ENCODE data around the gene SOX8.

The SOX8 gene

GRCh38 chr16:943971-944370, 37.6 kb upstream of the SOX8 start:
- no peaks in the 10 kb centered on the region for H3K9me3 ChIP-seq (ENCODE audit: control insufficient read depth, insufficient read depth, low read depth, low read length)
- CTCF ChIA-PET, result no interaction called here
- no peaks in the 10 kb centered on the region for H3K4me1 ChIP-seq (ENCODE audit: control insufficient read depth, insufficient read depth, low read length)
- H3K4me3 ChIP-seq (ENCODE audit: low read depth, low read length), result no peak overlapping the region
- H3K36me3 ChIP-seq (ENCODE audit: control insufficient read depth in 2 of 2, insufficient read depth in 1 of 2, low read length in 2 of 2), result no peaks in the 10 kb centered on the region; a peak in 1 of 3 replicates
- POLR2A ChIA-PET, result no interaction called here
- H3K27ac ChIP-seq (ENCODE audit: extremely low read depth, low read depth, low read length), result no peak overlapping the region
- no peak for TF ChIP-seq ZNF626 (tag by site-specific recombination; IDR thresholded peaks at IDR 0.05)
- TF ChIP-seq INSM2 (tag by site-specific recombination; IDR thresholded peaks at IDR 0.05), result no peak
- TF ChIP-seq ZNF2 (tag by site-specific recombination; IDR thresholded peaks at IDR 0.05), result no peak
- no peak for TF ChIP-seq ZBTB8A (tag by site-specific recombination; IDR thresholded peaks at IDR 0.05)
- TF ChIP-seq SCRT2 (tag by site-specific recombination; IDR thresholded peaks at IDR 0.05), result no peak
- TF ChIP-seq OVOL3 (tag by site-specific recombination; IDR thresholded peaks at IDR 0.05), result no peak
- TF ChIP-seq ZBTB6 (tag by site-specific recombination; IDR thresholded peaks at IDR 0.05), result no peak
- TF ChIP-seq SP7 (tag by site-specific recombination; IDR thresholded peaks at IDR 0.05), result no peak
- no peak for TF ChIP-seq ZNF155 (tag by site-specific recombination; IDR thresholded peaks at IDR 0.05)
- no peak for TF ChIP-seq BCL11B (tag by site-specific recombination; IDR thresholded peaks at IDR 0.05; ENCODE audit: low read depth)
- no peak for TF ChIP-seq ZNF23 (tag by site-specific recombination; IDR thresholded peaks at IDR 0.05; ENCODE audit: borderline replicate concordance)
- no peak for TF ChIP-seq FEZF1 (tag by site-specific recombination; IDR thresholded peaks at IDR 0.05)

- no peaks in the 10 kb centered on the region; a peak in 1 of 3 replicates for H3K36me3 ChIP-seq (ENCODE audit: control insufficient read depth in 2 of 2, insufficient read depth in 1 of 2, low read length in 2 of 2)
- POLR2A ChIA-PET, result no interaction called here
These were observed 36.1 kb upstream of the SOX8 start for GRCh38 chr16:945271-946047.

More at GRCh38 chr16:945271-946047, 36.1 kb upstream of the SOX8 start:
- CTCF ChIA-PET, result no interaction called here
- TF ChIP-seq ZNF202 (tag by site-specific recombination; IDR thresholded peaks at IDR 0.05; ENCODE audit: borderline replicate concordance), result no peak
- no peak for TF ChIP-seq ELK4 (IDR thresholded peaks at IDR 0.05; ENCODE audit: borderline replicate concordance, low read depth, low read length)
- TF ChIP-seq ZNF416 (tag by site-specific recombination; IDR thresholded peaks at IDR 0.05), result no peak
- TF ChIP-seq GFI1B (tag by site-specific recombination; IDR thresholded peaks at IDR 0.05), result no peak
- no peak for TF ChIP-seq KLF8 (tag by site-specific recombination; IDR thresholded peaks at IDR 0.05)
- TF ChIP-seq PRDM10 (tag by site-specific recombination; IDR thresholded peaks at IDR 0.05), result no peak
- TF ChIP-seq ZNF596 (tag by site-specific recombination; IDR thresholded peaks at IDR 0.05), result no peak
- TF ChIP-seq ZNF521 (tag by site-specific recombination; IDR thresholded peaks at IDR 0.05), result no peak
- TF ChIP-seq WT1 (tag by site-specific recombination; IDR thresholded peaks at IDR 0.05), result no peak
- no peak for TF ChIP-seq ZNF473 (tag by site-specific recombination; IDR thresholded peaks at IDR 0.05)
- no peak for TF ChIP-seq ZNF645 (tag by site-specific recombination; IDR thresholded peaks at IDR 0.05)
- no peak for TF ChIP-seq ZXDB (tag by site-specific recombination; IDR thresholded peaks at IDR 0.05)
- TF ChIP-seq ZNF391 (tag by site-specific recombination; IDR thresholded peaks at IDR 0.05; ENCODE audit: borderline replicate concordance, low read depth), result no peak
- Histone ChIP-seq H3K4me1 (ENCODE audit: control insufficient read depth, insufficient read depth, low read length) (no peaks in the 10 kb centered on the region), H3K4me3 (ENCODE audit: low read depth, low read length) (no peak overlapping the region), H3K27ac (ENCODE audit: extremely low read depth, low read depth, low read length) (no peak overlapping the region), H3K9me3 (ENCODE audit: control insufficient read depth, insufficient read depth, low read depth, low read length) (no peaks in the 10 kb centered on the region)

All from HEK293 (cell line).